GM23248 (cell line): ENCODE measurements around the gene ATP7B. TPM values are rescaled to one million over a fixed set of nuclear protein-coding genes. Genes with fewer than 3 reads are reported as not detected.

Source experiments
- DNase-seq: peaks from one replicate; pipeline ENCODE4 v3.0.0-alpha.2; 2015
- H2AFZ ChIP-seq: fragments of 200-600 bp; sonication (generic); 2 replicates; pipeline ENCODE4 v1.6.1; 2016; ENCODE audit warnings: antibody characterized with exemption
- H3F3A ChIP-seq: fragments of 200-600 bp; sonication (generic); 2 replicates; pipeline ENCODE4 v1.6.1; 2016; ENCODE audit warnings: mild to moderate bottlenecking, antibody characterized with exemption, mixed run types; ENCODE audit not compliant: insufficient read depth
- H3K27ac ChIP-seq: fragments of 200-600 bp; sonication (generic); 2 replicates; pipeline ENCODE4 v1.5.1; 2016; ENCODE audit warnings: mild to moderate bottlenecking
- H3K27me3 ChIP-seq: fragments of 200-600 bp; sonication (generic); replicated peaks from 2 replicates; pipeline ENCODE4 v1.6.1; 2016; ENCODE audit warnings: mild to moderate bottlenecking; ENCODE audit not compliant: insufficient read depth
- H3K36me3 ChIP-seq: fragments of 200-600 bp; sonication (generic); 2 replicates; pipeline ENCODE4 v1.6.1; 2016; ENCODE audit warnings: low read depth, mild to moderate bottlenecking
- H3K4me1 ChIP-seq: fragments of 200-600 bp; sonication (generic); 2 replicates; pipeline ENCODE4 v1.6.1; 2016; ENCODE audit warnings: mild to moderate bottlenecking; ENCODE audit not compliant: insufficient read depth
- H3K4me2 ChIP-seq: fragments of 200-600 bp; sonication (generic); one replicate; pipeline ENCODE4 v1.6.1; 2016; ENCODE audit warnings: mild to moderate bottlenecking; ENCODE audit not compliant: unreplicated experiment
- H3K4me3 ChIP-seq: fragments of 200-600 bp; sonication (generic); 2 replicates; pipeline ENCODE4 v1.5.1; 2016; ENCODE audit warnings: mild to moderate bottlenecking
- H3K79me2 ChIP-seq: fragments of 200-600 bp; sonication (generic); 2 replicates; pipeline ENCODE4 v1.6.1; 2016; ENCODE audit warnings: mild to moderate bottlenecking; ENCODE audit not compliant: insufficient read depth
- H3K9ac ChIP-seq: fragments of 200-600 bp; sonication (generic); 2 replicates; pipeline ENCODE4 v1.6.1; 2016; ENCODE audit warnings: mild to moderate bottlenecking
- H3K9me2 ChIP-seq: fragments of 200-600 bp; sonication (generic); 2 replicates; pipeline ENCODE4 v1.6.1; 2016; ENCODE audit warnings: mixed run types, mild to moderate bottlenecking, moderate library complexity; ENCODE audit not compliant: insufficient read depth
- H3K9me3 ChIP-seq: fragments of 200-600 bp; sonication (generic); one replicate; pipeline ENCODE4 v1.6.1; 2017; ENCODE audit warnings: low read depth
- H4K20me1 ChIP-seq: fragments of 200-600 bp; sonication (generic); 2 replicates; pipeline ENCODE4 v1.6.0; 2016; ENCODE audit not compliant: insufficient read depth
- EZH2 ChIP-seq: fragments of 200-600 bp; sonication (generic); IDR thresholded peaks from 2 replicates; pipeline ENCODE4 v1.6.1; 2018; ENCODE audit warnings: antibody characterized with exemption, mild to moderate bottlenecking; ENCODE audit not compliant: insufficient read depth, poor library complexity, severe bottlenecking
- EZH2phosphoT487 ChIP-seq: fragments of 200-600 bp; sonication (generic); IDR thresholded peaks from 2 replicates; pipeline ENCODE4 v1.6.1; 2018; ENCODE audit warnings: antibody characterized with exemption, moderate library complexity, mild to moderate bottlenecking, low read depth; ENCODE audit not compliant: insufficient read depth
- WGBS, 2 experiments: methylation state at CpG; one replicate each; pipeline ENCODE4 v1.1.6; 2015 to 2017; ENCODE audit warnings: low lambda C conversion rate in 2 of 2, low coverage in 1 of 2; ENCODE audit errors: missing lambda C conversion rate in 2 of 2; 5-methylcytosine and 5-hydroxymethylcytosine counted together
- in situ Hi-C: fragments of 300-500 bp; cut with MboI; formaldehyde crosslinking; loops from 2 replicates; pipeline ENCODE4 v1.15.0; 2020
- polyA plus RNA-seq: library from polyadenylated mRNA; unstranded; fragments of >200 nt; fragmentation: Nextera tagmentation; extraction: Ambion mirVana; gene quantifications from 2 replicates; pipeline ENCODE4 v1.2.1, GENCODE V29; 2016
- total RNA-seq: library from RNA; depleted of rRNA; stranded (reverse); fragments of >200 nt; shearing (Covaris generic); gene quantifications from 2 replicates; pipeline ENCODE4 v1.2.3, GENCODE V29; 2014

The ATP7B gene
- total and polyA plus RNA-seq, 2 experiments from 2014 or later: 0.10 to 0.32 TPM

DNA sequence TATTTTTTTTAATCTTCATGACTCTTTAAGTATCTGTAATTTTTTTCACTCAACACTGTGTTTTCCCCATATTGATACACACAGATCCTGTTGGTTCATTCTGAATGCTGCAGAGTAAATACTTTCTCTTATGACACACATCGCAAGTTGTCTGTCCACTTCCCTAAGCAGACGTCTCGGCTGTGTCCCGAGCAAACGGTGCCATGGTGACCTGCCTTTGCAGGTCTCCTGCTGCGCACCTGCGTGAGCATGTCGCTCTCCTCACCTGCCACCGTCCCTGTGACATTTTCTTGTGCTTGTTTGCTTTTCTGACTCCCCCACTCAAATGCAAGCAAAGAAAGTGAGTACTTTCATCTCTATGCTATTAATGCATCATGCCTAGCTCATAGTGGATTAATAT, 91.7 kb downstream of the ATP7B start:
- H3K4me2 ChIP-seq: no peak overlapping the region
- H3K9me2 ChIP-seq: no peaks in the 10 kb centered on the region
- no peak for TF ChIP-seq EZH2phosphoT487
- no peak for TF ChIP-seq EZH2
- no peaks in the 10 kb centered on the region for H3F3A ChIP-seq
- no peaks in the 10 kb centered on the region for H3K36me3 ChIP-seq
- in situ Hi-C loops: no loop called here
- no peak for DNase-seq
- H2AFZ ChIP-seq: no peak overlapping the region
- H3K4me3 ChIP-seq: no peak overlapping the region
- H3K9me3 ChIP-seq: no peaks in the 10 kb centered on the region
- no peak overlapping the region for H3K27ac ChIP-seq
- no peaks in the 10 kb centered on the region for H4K20me1 ChIP-seq
- H3K9ac ChIP-seq: no peak overlapping the region
- H3K27me3 ChIP-seq: 0 out of 2 replicates have a peak, but pooled peaks cover 8% of the 10 kb centered on the region
- H3K79me2 ChIP-seq: no peaks in the 10 kb centered on the region
- WGBS, 2 experiments: 70 to 80% methylated on average over 9 of the region's 9 CpGs
- no peaks in the 10 kb centered on the region for H3K4me1 ChIP-seq

GRCh38 chr13:51916962-51917361, 94.3 kb downstream of the ATP7B start:
- Histone ChIP-seq H3K9me2 (no peaks in the 10 kb centered on the region), H3F3A (no peaks in the 10 kb centered on the region), H3K36me3 (no peaks in the 10 kb centered on the region), H3K4me1 (no peaks in the 10 kb centered on the region), H3K9ac (no peak overlapping the region), H3K4me2 (no peak overlapping the region), H2AFZ (no peak overlapping the region), H4K20me1 (no peaks in the 10 kb centered on the region), H3K27ac (no peak overlapping the region), H3K79me2 (no peaks in the 10 kb centered on the region), H3K27me3 (0 out of 2 replicates have a peak, but pooled peaks cover 17% of the 10 kb centered on the region), H3K4me3 (no peak overlapping the region), H3K9me3 (no peaks in the 10 kb centered on the region)
- in situ Hi-C loops: no loop called here
- WGBS, 2 experiments: 72% methylated on average over 8 of the region's 8 CpGs
- TF ChIP-seq EZH2: no peak
- DNase-seq: no peak

DNA sequence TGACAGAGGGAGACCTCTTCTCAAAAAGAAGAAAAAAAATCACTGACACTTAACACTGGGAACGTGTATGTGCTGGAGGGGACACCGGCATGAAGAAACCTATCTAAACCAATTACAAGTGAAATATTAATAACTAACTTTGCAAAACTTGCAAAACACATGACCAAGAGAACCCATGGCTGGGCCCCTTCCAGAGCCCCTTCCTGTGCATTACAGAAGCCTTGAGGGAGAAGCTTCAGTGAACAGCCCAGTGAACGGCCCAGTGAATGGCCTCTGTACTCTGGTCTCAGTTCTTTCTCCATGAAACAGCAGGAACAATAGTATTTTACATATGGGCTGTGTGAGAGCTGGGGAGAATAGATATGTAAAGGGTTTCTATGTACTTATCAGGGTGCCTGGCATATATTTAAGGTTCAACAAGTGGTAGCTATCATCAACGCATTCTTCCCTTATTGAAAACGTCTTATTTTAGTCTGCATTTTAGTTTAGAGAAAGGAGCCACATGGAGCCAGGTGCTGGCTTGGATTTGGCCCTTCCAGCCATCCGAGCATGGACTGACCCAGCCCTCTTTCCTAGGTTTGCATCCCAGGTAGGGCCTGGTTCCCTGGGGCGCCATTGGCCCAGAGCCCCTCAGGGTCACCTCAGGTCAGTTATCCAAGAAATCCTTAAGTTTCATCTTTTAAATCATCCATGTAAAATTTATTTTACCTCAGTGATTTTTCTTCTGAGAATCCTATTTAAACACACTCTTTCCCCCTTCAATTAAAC, 95.0 kb downstream of the ATP7B start:
- no peaks in the 10 kb centered on the region for H3K9me2 ChIP-seq
- H3F3A ChIP-seq: no peaks in the 10 kb centered on the region
- H4K20me1 ChIP-seq: no peaks in the 10 kb centered on the region
- DNase-seq: no peak
- in situ Hi-C loops: no loop called here
- H2AFZ ChIP-seq: no peak overlapping the region
- no peak for TF ChIP-seq EZH2phosphoT487
- TF ChIP-seq EZH2: no peak
- H3K4me3 ChIP-seq: no peak overlapping the region
- H3K9ac ChIP-seq: no peak overlapping the region
- H3K79me2 ChIP-seq: no peaks in the 10 kb centered on the region
- 44 to 54% methylated on average over 7 of the region's 7 CpGs for WGBS, 2 experiments
- no peaks in the 10 kb centered on the region for H3K36me3 ChIP-seq
- H3K27ac ChIP-seq: no peak overlapping the region
- H3K4me1 ChIP-seq: no peaks in the 10 kb centered on the region
- no peak overlapping the region for H3K4me2 ChIP-seq
- H3K27me3 ChIP-seq: 0 out of 2 replicates have a peak, but pooled peaks cover 17% of the 10 kb centered on the region
- H3K9me3 ChIP-seq: no peaks in the 10 kb centered on the region

- Histone ChIP-seq H3K27me3 (peaks cover 23% of the 10 kb centered on the region), H3K9me3 (no peaks in the 10 kb centered on the region), H3K4me3 (no peak overlapping the region), H2AFZ (no peak overlapping the region), H3K4me1 (no peaks in the 10 kb centered on the region), H3K79me2 (no peaks in the 10 kb centered on the region), H3K27ac (no peak overlapping the region), H3K9me2 (no peaks in the 10 kb centered on the region), H3K4me2 (no peak overlapping the region), H3F3A (no peaks in the 10 kb centered on the region), H3K9ac (no peak overlapping the region), H3K36me3 (no peaks in the 10 kb centered on the region), H4K20me1 (no peaks in the 10 kb centered on the region)
- in situ Hi-C loops: no loop called here
- TF ChIP-seq EZH2phosphoT487 (no peak), EZH2 (no peak)
- WGBS, 2 experiments: 40 to 41% methylated on average over 7 of the region's 7 CpGs
- DNase-seq: no peak
Observed at GRCh38 chr13:51914137-51914493, 97.1 kb downstream of the ATP7B start.
